SK-N-SH (cell line): ENCODE measurements around the gene CLCN6.

Experiments used
- EP300 ChIP-seq, 2 experiments: IDR thresholded peaks; 2 replicates each; pipeline versions ENCODE4 v1.4.0 to v1.6.1; 2012; ENCODE audit warnings: borderline replicate concordance in 1 of 2, low read depth in 1 of 2, low read length in 1 of 2
- EZH2phosphoT487 ChIP-seq: fragments of 200-600 bp; sonication (generic); IDR thresholded peaks from 2 replicates; pipeline ENCODE4 v1.6.1; 2017; ENCODE audit warnings: low read depth, mixed run types, mild to moderate bottlenecking, antibody characterized with exemption, moderate library complexity, borderline replicate concordance
- FOSL2 ChIP-seq: IDR thresholded peaks from 2 replicates; pipeline ENCODE4 v1.4.0; 2012; ENCODE audit warnings: low read depth, mild to moderate bottlenecking, moderate library complexity, borderline replicate concordance
- IRF3 ChIP-seq: fragments of 150-350 bp; IDR thresholded peaks from 2 replicates; pipeline ENCODE4 v1.6.1; 2016; ENCODE audit warnings: mild to moderate bottlenecking, low read depth, low read length
- MEF2A ChIP-seq: IDR thresholded peaks from 2 replicates; pipeline ENCODE4 v1.4.0; 2012; ENCODE audit warnings: low read depth, borderline replicate concordance
- RAD21 ChIP-seq: IDR thresholded peaks from 2 replicates; pipeline ENCODE4 v1.6.1; 2012; ENCODE audit warnings: mild to moderate bottlenecking, low read length
- RFX5 ChIP-seq: IDR thresholded peaks from 2 replicates; pipeline ENCODE4 v1.6.1; 2012; ENCODE audit warnings: mild to moderate bottlenecking, improper control_type of control experiment, low read length
- SMC3 ChIP-seq: IDR thresholded peaks from 2 replicates; pipeline ENCODE4 v1.6.1; 2012; ENCODE audit warnings: low read depth, low read length, improper control_type of control experiment
- USF1 ChIP-seq: IDR thresholded peaks from 2 replicates; pipeline ENCODE4 v1.4.0; 2012; ENCODE audit warnings: low read depth, borderline replicate concordance
- YY1 ChIP-seq: IDR thresholded peaks from 2 replicates; pipeline ENCODE4 v1.4.0; 2012; ENCODE audit warnings: low read depth, mild to moderate bottlenecking
- TF ChIP-seq, protein P1 (sequence below): fragments of 200-600 bp; sonication (generic); IDR thresholded peaks from 2 replicates; pipeline ENCODE4 v1.6.1; 2017; ENCODE audit warnings: antibody characterized with exemption, mild to moderate bottlenecking, moderate library complexity
- TF ChIP-seq, protein P2 (sequence below): IDR thresholded peaks from 2 replicates; pipeline ENCODE4 v1.6.1; 2012; ENCODE audit warnings: mild to moderate bottlenecking, low read depth, low read length, moderate library complexity

DNA sequence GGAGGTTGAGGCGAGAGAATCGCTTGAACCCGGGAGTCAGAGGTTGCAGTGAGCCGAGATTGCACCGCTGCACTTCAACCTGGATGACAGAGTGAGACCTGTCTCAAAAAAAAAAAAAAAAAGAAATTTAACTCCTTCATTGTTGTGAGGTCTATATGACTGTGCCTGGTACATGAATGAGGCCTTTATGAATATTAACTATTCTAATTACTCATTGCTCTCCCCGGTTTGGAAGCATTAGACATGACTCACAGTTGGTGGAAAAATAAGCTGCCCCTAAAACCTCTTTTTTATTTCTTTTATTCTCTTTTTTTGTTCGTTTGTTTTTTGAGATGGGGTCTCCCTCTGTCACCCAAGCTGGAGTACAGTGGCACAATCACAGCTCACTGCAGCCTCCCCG is 49.4 kb downstream of the CLCN6 start:
- TF ChIP-seq, protein P1, sequence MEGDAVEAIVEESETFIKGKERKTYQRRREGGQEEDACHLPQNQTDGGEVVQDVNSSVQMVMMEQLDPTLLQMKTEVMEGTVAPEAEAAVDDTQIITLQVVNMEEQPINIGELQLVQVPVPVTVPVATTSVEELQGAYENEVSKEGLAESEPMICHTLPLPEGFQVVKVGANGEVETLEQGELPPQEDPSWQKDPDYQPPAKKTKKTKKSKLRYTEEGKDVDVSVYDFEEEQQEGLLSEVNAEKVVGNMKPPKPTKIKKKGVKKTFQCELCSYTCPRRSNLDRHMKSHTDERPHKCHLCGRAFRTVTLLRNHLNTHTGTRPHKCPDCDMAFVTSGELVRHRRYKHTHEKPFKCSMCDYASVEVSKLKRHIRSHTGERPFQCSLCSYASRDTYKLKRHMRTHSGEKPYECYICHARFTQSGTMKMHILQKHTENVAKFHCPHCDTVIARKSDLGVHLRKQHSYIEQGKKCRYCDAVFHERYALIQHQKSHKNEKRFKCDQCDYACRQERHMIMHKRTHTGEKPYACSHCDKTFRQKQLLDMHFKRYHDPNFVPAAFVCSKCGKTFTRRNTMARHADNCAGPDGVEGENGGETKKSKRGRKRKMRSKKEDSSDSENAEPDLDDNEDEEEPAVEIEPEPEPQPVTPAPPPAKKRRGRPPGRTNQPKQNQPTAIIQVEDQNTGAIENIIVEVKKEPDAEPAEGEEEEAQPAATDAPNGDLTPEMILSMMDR, result no peak
- TF ChIP-seq IRF3 (no peak), EP300 (IDR thresholded peaks at IDR 0.05; ENCODE audit: borderline replicate concordance in 1 of 2, low read depth in 1 of 2, low read length in 1 of 2) (no peak), SMC3 (no peak), MEF2A (no peak), YY1 (no peak), FOSL2 (no peak), USF1 (no peak), RFX5 (no peak), RAD21 (no peak), EZH2phosphoT487 (no peak)
- TF ChIP-seq, protein P2, sequence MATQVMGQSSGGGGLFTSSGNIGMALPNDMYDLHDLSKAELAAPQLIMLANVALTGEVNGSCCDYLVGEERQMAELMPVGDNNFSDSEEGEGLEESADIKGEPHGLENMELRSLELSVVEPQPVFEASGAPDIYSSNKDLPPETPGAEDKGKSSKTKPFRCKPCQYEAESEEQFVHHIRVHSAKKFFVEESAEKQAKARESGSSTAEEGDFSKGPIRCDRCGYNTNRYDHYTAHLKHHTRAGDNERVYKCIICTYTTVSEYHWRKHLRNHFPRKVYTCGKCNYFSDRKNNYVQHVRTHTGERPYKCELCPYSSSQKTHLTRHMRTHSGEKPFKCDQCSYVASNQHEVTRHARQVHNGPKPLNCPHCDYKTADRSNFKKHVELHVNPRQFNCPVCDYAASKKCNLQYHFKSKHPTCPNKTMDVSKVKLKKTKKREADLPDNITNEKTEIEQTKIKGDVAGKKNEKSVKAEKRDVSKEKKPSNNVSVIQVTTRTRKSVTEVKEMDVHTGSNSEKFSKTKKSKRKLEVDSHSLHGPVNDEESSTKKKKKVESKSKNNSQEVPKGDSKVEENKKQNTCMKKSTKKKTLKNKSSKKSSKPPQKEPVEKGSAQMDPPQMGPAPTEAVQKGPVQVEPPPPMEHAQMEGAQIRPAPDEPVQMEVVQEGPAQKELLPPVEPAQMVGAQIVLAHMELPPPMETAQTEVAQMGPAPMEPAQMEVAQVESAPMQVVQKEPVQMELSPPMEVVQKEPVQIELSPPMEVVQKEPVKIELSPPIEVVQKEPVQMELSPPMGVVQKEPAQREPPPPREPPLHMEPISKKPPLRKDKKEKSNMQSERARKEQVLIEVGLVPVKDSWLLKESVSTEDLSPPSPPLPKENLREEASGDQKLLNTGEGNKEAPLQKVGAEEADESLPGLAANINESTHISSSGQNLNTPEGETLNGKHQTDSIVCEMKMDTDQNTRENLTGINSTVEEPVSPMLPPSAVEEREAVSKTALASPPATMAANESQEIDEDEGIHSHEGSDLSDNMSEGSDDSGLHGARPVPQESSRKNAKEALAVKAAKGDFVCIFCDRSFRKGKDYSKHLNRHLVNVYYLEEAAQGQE, result no peak
